Panc1 (cell line): ENCODE data around the gene DST. TPM values are rescaled to one million over a fixed set of nuclear protein-coding genes. Genes with fewer than 3 reads are reported as not detected.

Experiments
- ATAC-seq: fragments of 200-7000 bp; cut with Tn5 transposase; 2 replicates; pipeline ENCODE4 v1.9.1; 2020; ENCODE audit warnings: mild to moderate bottlenecking, moderate library complexity
- BruUV-seq: library from RNA; stranded (reverse); fragments of 400-500 nt; replicated peaks from 2 replicates; lab custom pipeline; 2021; lab: Mats Ljungman, UMichigan
- CTCF ChIA-PET: fragments of 300-600 bp; sonication (Branson Sonifier 250); formaldehyde crosslinking; loops from one replicate; lab custom pipeline; 2022; ENCODE audit warnings: antibody characterized with exemption; lab: Charles Lee
- POLR2A ChIA-PET: fragments of 300-600 bp; sonication (Branson Sonifier 250); formaldehyde crosslinking; loops from one replicate; lab custom pipeline; 2022; ENCODE audit warnings: antibody characterized with exemption; lab: Charles Lee
- DNase-seq: peaks from one replicate; pipeline ENCODE4 v3.0.0-alpha.2; 2010; ENCODE audit warnings: low read depth, low spot score
- H3K27ac ChIP-seq: 2 replicates; pipeline ENCODE4 v1.5.1; 2011; ENCODE audit warnings: mild to moderate bottlenecking, low read length, inconsistent platforms
- H3K27me3 ChIP-seq: fragments of 200-500 bp; sonication (Bioruptor generic); 2 replicates; pipeline ENCODE4 v1.6.0; 2014; ENCODE audit warnings: low read length, inconsistent platforms; ENCODE audit not compliant: control insufficient read depth, insufficient read depth
- H3K36me3 ChIP-seq: fragments of 200-500 bp; sonication (Bioruptor generic); 2 replicates; pipeline ENCODE4 v1.5.1; 2014; ENCODE audit warnings: inconsistent platforms, mild to moderate bottlenecking, low read length, moderate library complexity; ENCODE audit not compliant: control insufficient read depth, insufficient read depth
- H3K4me1 ChIP-seq: 2 replicates; pipeline ENCODE4 v1.5.1; 2011; ENCODE audit warnings: inconsistent platforms, mild to moderate bottlenecking, low read length, moderate library complexity; ENCODE audit not compliant: control insufficient read depth, insufficient read depth
- H3K4me3 ChIP-seq, 2 experiments: 2 replicates each; pipeline ENCODE4 v1.5.1; 2011 to 2012; ENCODE audit warnings: low read depth in 2 of 2, low read length in 2 of 2, mild to moderate bottlenecking in 2 of 2, inconsistent platforms in 1 of 2, moderate library complexity in 1 of 2
- H3K9me3 ChIP-seq: fragments of 200-500 bp; sonication (Bioruptor generic); 2 replicates; pipeline ENCODE4 v1.5.1; 2014; ENCODE audit warnings: low read depth, mild to moderate bottlenecking, inconsistent platforms, low read length, moderate library complexity; ENCODE audit not compliant: control insufficient read depth, insufficient read depth
- POLR2AphosphoS5 ChIP-seq: IDR thresholded peaks from 2 replicates; pipeline ENCODE4 v1.6.1; 2012; ENCODE audit warnings: mild to moderate bottlenecking, low read depth, low read length, moderate library complexity
- REST ChIP-seq, 2 experiments: IDR thresholded peaks; 2 replicates each; pipeline ENCODE4 v1.6.1; 2011 to 2012; ENCODE audit warnings: low read depth in 2 of 2, control low read depth in 1 of 2, low read length in 1 of 2, mild to moderate bottlenecking in 1 of 2, moderate library complexity in 1 of 2; ENCODE audit not compliant: insufficient read depth in 1 of 2
- SIN3A ChIP-seq: IDR thresholded peaks from 2 replicates; pipeline ENCODE4 v1.6.1; 2012; ENCODE audit warnings: low read depth, mild to moderate bottlenecking, low read length, moderate library complexity, borderline replicate concordance; ENCODE audit not compliant: insufficient read depth
- TCF7L2 ChIP-seq: IDR thresholded peaks from 2 replicates; pipeline ENCODE4 v1.6.1; 2011; ENCODE audit warnings: mild to moderate bottlenecking, low read depth, low read length, inconsistent platforms
- in situ Hi-C: cut with HindIII; loops from 2 replicates; pipeline ENCODE4 v1.10.0; 2016; ENCODE audit warnings: low sequenced_read_pairs, low pct_unique_long_range_greater_than_20kb
- intact Hi-C: fragments of 100-400 bp; cut with micrococcal nuclease; formaldehyde crosslinking; loops from one replicate; pipeline ENCODE4 v1.10.0; 2022; ENCODE audit not compliant: unreplicated experiment
- total RNA-seq: library from RNA; stranded (reverse); gene quantifications from one replicate; pipeline ENCODE4 v1.2.1, GENCODE V29; 2021; ENCODE audit not compliant: unreplicated experiment
- TF ChIP-seq, protein P1 (sequence below): fragments of 450-650 bp; IDR thresholded peaks from 2 replicates; pipeline ENCODE4 v1.5.1; 2017; ENCODE audit warnings: mild to moderate bottlenecking

DST gene
- total RNA-seq, 1 experiment from 2014 or later, result 230 TPM

GRCh38 chr6:56658326-56658725 is 15.6 kb upstream of the DST start:
- no peak for ATAC-seq
- no peaks in the 10 kb centered on the region for H3K36me3 ChIP-seq
- intact Hi-C loops (no loop called here), in situ Hi-C loops (no loop called here)
- H3K27ac ChIP-seq, result no peak overlapping the region
- TF ChIP-seq TCF7L2 (no peak), POLR2AphosphoS5 (no peak), REST (IDR thresholded peaks at IDR 0.05; ENCODE audit: insufficient read depth in 1 of 2, low read depth in 2 of 2, low read length in 1 of 2) (no peak)
- TF ChIP-seq, protein P1, sequence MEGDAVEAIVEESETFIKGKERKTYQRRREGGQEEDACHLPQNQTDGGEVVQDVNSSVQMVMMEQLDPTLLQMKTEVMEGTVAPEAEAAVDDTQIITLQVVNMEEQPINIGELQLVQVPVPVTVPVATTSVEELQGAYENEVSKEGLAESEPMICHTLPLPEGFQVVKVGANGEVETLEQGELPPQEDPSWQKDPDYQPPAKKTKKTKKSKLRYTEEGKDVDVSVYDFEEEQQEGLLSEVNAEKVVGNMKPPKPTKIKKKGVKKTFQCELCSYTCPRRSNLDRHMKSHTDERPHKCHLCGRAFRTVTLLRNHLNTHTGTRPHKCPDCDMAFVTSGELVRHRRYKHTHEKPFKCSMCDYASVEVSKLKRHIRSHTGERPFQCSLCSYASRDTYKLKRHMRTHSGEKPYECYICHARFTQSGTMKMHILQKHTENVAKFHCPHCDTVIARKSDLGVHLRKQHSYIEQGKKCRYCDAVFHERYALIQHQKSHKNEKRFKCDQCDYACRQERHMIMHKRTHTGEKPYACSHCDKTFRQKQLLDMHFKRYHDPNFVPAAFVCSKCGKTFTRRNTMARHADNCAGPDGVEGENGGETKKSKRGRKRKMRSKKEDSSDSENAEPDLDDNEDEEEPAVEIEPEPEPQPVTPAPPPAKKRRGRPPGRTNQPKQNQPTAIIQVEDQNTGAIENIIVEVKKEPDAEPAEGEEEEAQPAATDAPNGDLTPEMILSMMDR, result no peak
- ChIA-PET POLR2A (no interaction called here), CTCF (no interaction called here)
- no TSS peak for BruUV-seq
- no peaks in the 10 kb centered on the region for H3K9me3 ChIP-seq
- H3K27me3 ChIP-seq, result no peaks in the 10 kb centered on the region
- no peak for DNase-seq
- H3K4me3 ChIP-seq, result no peak overlapping the region
- H3K4me1 ChIP-seq, result peaks cover 3% of the 10 kb centered on the region; the same call in 1 of the 2 replicates

DNA sequence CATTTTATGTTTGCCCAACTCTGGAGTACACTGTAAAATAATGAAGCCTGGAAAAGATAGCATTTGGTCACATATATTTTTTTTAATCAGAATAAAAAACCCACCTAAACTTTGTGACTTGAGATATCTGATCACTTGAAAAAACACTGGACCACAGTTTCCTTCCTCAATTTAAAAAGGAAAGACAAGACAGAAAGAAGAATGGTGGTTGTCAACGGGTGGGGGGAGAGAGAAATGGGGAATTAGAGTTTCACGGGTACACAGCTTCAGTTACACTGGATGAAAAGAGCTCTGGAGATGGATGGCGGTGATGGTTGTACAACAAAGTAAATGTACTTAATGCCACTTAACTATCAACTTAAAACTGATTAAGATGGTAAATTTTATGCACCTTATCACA is 14.7 kb upstream of the DST start:
- DNase-seq (no peak), ATAC-seq (no peak)
- BruUV-seq, result no TSS peak
- CTCF ChIA-PET, result no interaction called here
- in situ Hi-C loops (no loop called here), intact Hi-C loops (no loop called here)
- TF ChIP-seq SIN3A (no peak), TCF7L2 (no peak)
- TF ChIP-seq, protein P1, result no peak
- H3K9me3 ChIP-seq, result no peaks in the 10 kb centered on the region
- H3K27ac ChIP-seq, result no peak overlapping the region
- H3K27me3 ChIP-seq, result no peaks in the 10 kb centered on the region
- H3K4me1 ChIP-seq, result peaks cover 6% of the 10 kb centered on the region
- POLR2A ChIA-PET, result no interaction called here
- no peak overlapping the region for H3K4me3 ChIP-seq
- no peaks in the 10 kb centered on the region for H3K36me3 ChIP-seq

DNA sequence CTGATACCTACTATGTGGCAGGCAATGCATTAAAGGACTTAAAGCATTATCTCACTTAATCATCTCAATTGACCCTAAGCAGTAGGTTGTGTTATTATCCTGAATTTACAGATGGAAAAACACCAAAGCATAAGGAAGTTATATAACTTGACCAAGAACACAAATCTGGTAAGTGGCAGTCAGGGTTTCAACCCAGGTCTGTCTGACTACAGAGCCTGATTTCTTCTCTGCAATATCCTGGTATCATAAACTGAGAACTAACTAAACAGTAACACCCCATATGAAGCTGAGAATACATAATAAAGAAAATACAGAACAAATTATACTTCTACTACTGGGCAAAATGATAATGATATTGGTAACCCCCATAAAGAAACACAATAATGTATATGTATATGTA is 13.8 kb upstream of the DST start:
- Histone ChIP-seq H3K36me3 (no peaks in the 10 kb centered on the region), H3K27me3 (no peaks in the 10 kb centered on the region), H3K4me1 (peaks cover 10% of the 10 kb centered on the region), H3K9me3 (no peaks in the 10 kb centered on the region), H3K27ac (no peak overlapping the region), H3K4me3 (no peak overlapping the region)
- in situ Hi-C loops (no loop called here), intact Hi-C loops (no loop called here)
- DNase-seq (no peak), ATAC-seq (no peak)
- TF ChIP-seq, protein P1, result no peak
- no peak for TF ChIP-seq SIN3A
- TF ChIP-seq POLR2AphosphoS5, result no peak
- TF ChIP-seq REST (IDR thresholded peaks at IDR 0.05; ENCODE audit: insufficient read depth in 1 of 2, low read depth in 2 of 2, low read length in 1 of 2), result no peak
- TF ChIP-seq TCF7L2, result no peak
- ChIA-PET CTCF (no interaction called here), POLR2A (no interaction called here)
- BruUV-seq, result no TSS peak
